ENCODE measurements around the gene LRP5. TPM values are rescaled to one million over a fixed set of nuclear protein-coding genes. Genes with fewer than 3 reads are reported as not detected.

Gene LRP5
- total RNA-seq, 1 donor from 2014 or later, result 42.5 TPM

DNA sequence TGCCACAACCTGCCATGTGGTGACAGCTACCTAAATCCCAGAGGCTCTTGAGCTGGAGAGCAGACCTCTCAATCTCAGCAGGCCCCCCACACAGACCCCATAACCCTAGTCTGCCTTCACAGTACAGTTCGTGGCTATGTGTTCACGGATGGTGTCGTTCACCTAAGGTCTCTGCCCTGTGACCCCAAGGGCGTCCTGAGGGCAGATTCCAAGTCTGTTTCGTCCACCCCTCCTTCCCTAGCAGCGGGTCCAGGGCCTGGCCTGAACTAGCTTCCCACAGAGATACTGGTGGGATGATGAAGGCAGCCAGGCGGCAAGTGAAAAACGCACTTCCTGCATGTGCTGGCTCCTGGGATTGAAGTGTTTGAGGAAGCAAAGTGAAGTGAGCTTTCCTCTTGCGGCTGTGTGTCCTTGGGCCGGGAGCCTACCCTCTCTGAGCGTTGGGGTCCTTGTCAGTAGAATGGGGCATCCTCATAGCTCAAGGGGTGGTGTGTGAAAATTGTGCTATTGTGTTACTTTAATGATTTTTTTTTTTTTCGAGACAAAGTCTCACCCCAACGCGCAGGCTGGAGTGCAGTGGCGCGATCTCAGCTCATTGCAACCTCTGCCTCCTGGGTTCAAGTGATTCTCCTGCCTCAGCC lies 70.1 kb downstream of the LRP5 start:
- Histone ChIP-seq H3K4me1 (peaks cover 26% of the 10 kb centered on the region), H3K9me3 (no peaks in the 10 kb centered on the region), H3K4me3 (no peak overlapping the region), H3K36me3 (peaks cover 0 to 13% of the 10 kb centered on the region in 2 donors), H3K27ac (peak overlapping the region; percentile 10), H3K27me3 (no peaks in the 10 kb centered on the region)
- no peak for DNase-seq (ENCODE audit: extremely low spot score in 2 of 2)
- intact Hi-C loops (cut with DNase I), result loop anchor here (5.0 kb wide), 3 partner anchors 80 to 170 kb away; partner anchors contain the start of gene KMT5B
- TF ChIP-seq POLR2A (IDR thresholded peaks at IDR 0.05), result no peak
- TF ChIP-seq, protein P1, sequence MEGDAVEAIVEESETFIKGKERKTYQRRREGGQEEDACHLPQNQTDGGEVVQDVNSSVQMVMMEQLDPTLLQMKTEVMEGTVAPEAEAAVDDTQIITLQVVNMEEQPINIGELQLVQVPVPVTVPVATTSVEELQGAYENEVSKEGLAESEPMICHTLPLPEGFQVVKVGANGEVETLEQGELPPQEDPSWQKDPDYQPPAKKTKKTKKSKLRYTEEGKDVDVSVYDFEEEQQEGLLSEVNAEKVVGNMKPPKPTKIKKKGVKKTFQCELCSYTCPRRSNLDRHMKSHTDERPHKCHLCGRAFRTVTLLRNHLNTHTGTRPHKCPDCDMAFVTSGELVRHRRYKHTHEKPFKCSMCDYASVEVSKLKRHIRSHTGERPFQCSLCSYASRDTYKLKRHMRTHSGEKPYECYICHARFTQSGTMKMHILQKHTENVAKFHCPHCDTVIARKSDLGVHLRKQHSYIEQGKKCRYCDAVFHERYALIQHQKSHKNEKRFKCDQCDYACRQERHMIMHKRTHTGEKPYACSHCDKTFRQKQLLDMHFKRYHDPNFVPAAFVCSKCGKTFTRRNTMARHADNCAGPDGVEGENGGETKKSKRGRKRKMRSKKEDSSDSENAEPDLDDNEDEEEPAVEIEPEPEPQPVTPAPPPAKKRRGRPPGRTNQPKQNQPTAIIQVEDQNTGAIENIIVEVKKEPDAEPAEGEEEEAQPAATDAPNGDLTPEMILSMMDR (IDR thresholded peaks at IDR 0.05), result no peak

DNA sequence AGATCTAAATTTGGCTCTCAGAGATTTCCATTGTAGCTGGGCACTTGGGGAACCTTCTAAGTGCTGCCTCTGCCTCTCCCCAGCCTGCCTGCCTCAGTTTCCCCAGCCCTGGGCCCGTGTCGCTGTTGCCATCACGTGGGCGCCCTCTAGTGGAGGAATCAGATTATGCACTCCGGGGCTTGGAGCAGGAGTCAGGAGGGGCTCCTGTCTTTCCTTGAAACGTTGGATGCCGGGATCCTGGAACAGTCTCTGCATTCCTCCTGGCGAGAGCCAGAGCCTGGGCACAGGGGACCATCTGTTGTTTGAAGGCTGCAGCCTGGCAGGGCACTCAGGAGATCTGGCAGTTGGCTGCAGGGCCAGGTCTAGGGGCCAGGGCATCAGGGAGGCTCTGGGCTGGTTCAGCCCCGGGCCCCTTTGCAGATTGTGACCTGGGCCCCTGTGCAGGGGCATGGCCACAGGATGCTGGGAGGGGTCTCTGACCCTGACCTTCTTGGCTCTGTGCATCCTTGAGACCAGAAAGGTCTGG lies 71.6 kb downstream of the LRP5 start:
- no peak for DNase-seq (ENCODE audit: extremely low spot score in 2 of 2)
- Histone ChIP-seq H3K4me3 (no peak overlapping the region), H3K36me3 (peaks cover 0 to 16% of the 10 kb centered on the region in 2 donors), H3K9me3 (no peaks in the 10 kb centered on the region), H3K4me1 (peaks cover 22% of the 10 kb centered on the region), H3K27me3 (no peaks in the 10 kb centered on the region), H3K27ac (no peak overlapping the region)
- intact Hi-C loops (cut with DNase I), result loop anchor here (5.0 kb wide), 3 partner anchors 82 to 172 kb away; partner anchors contain the start of gene KMT5B
- TF ChIP-seq POLR2A (IDR thresholded peaks at IDR 0.05) (no peak), POLR2AphosphoS5 (IDR thresholded peaks at IDR 0.05; ENCODE audit: insufficient read depth in 1 of 2, low read depth in 1 of 2) (peak in 1 of 2 donors; percentile 15)
- TF ChIP-seq, protein P1 (IDR thresholded peaks at IDR 0.05), result peak; percentile 69 to 85 (median 76)

DNA sequence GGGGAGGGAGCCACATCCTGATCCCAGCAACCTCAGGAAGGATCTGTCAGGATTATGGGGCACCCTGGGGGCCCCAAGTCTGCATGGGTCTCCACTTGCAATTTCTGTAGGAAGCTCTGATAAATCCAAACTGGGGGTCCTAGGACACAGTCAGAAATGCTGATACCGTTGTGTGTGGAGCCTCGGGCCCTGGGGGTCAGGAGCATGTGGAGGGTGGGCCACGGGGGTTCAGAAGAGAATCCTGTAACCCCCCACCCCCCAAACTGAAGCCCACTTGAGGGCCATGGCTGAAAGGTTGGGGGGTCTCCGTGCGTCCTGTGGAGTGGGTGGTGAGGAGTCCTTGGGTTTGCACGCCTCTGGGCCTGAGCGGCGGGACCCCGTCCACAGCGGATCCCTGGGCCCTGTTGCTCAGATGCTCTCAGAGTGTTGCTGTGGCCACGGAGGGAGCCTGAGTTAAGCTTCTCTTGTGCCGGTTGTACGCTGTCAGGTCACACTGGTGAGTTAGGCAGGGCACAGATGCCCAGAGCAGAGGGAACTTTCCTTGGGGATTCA lies 72.2 kb downstream of the LRP5 start:
- Histone ChIP-seq H3K4me3 (no peak overlapping the region), H3K27me3 (no peaks in the 10 kb centered on the region), H3K9me3 (no peaks in the 10 kb centered on the region), H3K27ac (no peak overlapping the region), H3K4me1 (peaks cover 22% of the 10 kb centered on the region), H3K36me3 (peaks cover 0 to 17% of the 10 kb centered on the region in 2 donors)
- TF ChIP-seq, protein P1 (IDR thresholded peaks at IDR 0.05), result no peak
- no peak for TF ChIP-seq POLR2A (IDR thresholded peaks at IDR 0.05)
- TF ChIP-seq POLR2AphosphoS5 (IDR thresholded peaks at IDR 0.05; ENCODE audit: insufficient read depth in 1 of 2, low read depth in 1 of 2), result no peak
- no peak for DNase-seq (ENCODE audit: extremely low spot score in 2 of 2)
- intact Hi-C loops (cut with DNase I), result loop anchor here (5.0 kb wide), 3 partner anchors 82 to 172 kb away; partner anchors contain the start of gene KMT5B

DNA sequence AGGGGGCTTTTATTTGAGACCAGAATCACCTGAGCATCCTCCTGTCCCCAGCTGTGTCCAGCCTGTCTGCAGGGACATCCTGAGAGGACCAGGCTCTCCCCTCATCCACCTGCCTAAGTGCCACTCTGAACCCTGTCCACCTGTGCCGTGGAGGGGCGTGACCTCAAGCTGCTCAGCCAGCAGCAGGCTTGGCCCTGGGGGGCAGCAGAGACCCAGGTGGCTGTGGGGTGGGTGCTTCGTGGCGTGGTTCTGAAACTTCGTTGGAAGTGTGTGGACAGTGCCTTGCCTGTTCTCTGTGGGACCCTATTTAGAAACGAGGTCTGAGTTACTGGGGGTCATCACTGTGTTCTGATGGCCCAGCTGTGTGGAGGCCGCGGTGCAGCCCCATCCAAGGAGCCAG lies 72.7 kb downstream of the LRP5 start:
- no peak for DNase-seq (ENCODE audit: extremely low spot score in 2 of 2)
- TF ChIP-seq, protein P1 (IDR thresholded peaks at IDR 0.05), result no peak
- TF ChIP-seq POLR2A (IDR thresholded peaks at IDR 0.05), result no peak
- no peak for TF ChIP-seq POLR2AphosphoS5 (IDR thresholded peaks at IDR 0.05; ENCODE audit: insufficient read depth in 1 of 2, low read depth in 1 of 2)
- Histone ChIP-seq H3K4me3 (no peak overlapping the region), H3K36me3 (peaks cover 0 to 22% of the 10 kb centered on the region in 2 donors), H3K4me1 (peaks cover 17% of the 10 kb centered on the region), H3K9me3 (no peaks in the 10 kb centered on the region), H3K27ac (no peak overlapping the region), H3K27me3 (no peaks in the 10 kb centered on the region)
- intact Hi-C loops (cut with DNase I), result no loop called here

All from vagina (tissue), 2 donors.